HEK293 (cell line): ENCODE data around the gene MMP15.

Experiments
- CTCF ChIA-PET: fragments of 350-600 bp; formaldehyde crosslinking; extraction: SDS; loops from one replicate; lab custom pipeline; 2021; ENCODE audit warnings: antibody characterized with exemption; lab: Yijun Ruan, JAX
- POLR2A ChIA-PET: fragments of 300-600 bp; formaldehyde crosslinking; extraction: SDS; loops from one replicate; lab custom pipeline; 2020; ENCODE audit warnings: antibody characterized with exemption, inconsistent platforms; lab: Yijun Ruan, JAX
- H3K27ac ChIP-seq: fragments of 200-500 bp; sonication (Bioruptor generic); 2 replicates; pipeline ENCODE4 v1.5.1; 2014; ENCODE audit warnings: low read depth, low read length, control low read depth, inconsistent platforms; ENCODE audit errors: extremely low read depth
- H3K36me3 ChIP-seq, 2 experiments: fragments of 200-500 bp in 1 of 2; sonication (Bioruptor generic) in 1 of 2; 1 replicate in 1 of 2; 2 replicates in 1 of 2; pipeline ENCODE4 v1.5.1; 2014 to 2017; ENCODE audit warnings: inconsistent platforms in 2 of 2, low read length in 2 of 2; ENCODE audit not compliant: control insufficient read depth in 2 of 2, insufficient read depth in 1 of 2
- H3K4me1 ChIP-seq: fragments of 200-500 bp; sonication (Bioruptor generic); 2 replicates; pipeline ENCODE4 v1.5.1; 2014; ENCODE audit warnings: mild to moderate bottlenecking, low read length, inconsistent platforms; ENCODE audit not compliant: control insufficient read depth, insufficient read depth
- H3K4me3 ChIP-seq: 2 replicates; pipeline ENCODE4 v1.5.1; 2011; ENCODE audit warnings: low read depth, mild to moderate bottlenecking, control low read depth, low read length, moderate library complexity
- H3K9me3 ChIP-seq: fragments of 200-500 bp; sonication (Bioruptor generic); 2 replicates; pipeline ENCODE4 v1.5.1; 2014; ENCODE audit warnings: low read depth, low read length, inconsistent platforms; ENCODE audit not compliant: control insufficient read depth, insufficient read depth
- PRDM2 ChIP-seq: fragments of 450-650 bp; formaldehyde crosslinking; IDR thresholded peaks from 2 replicates; pipeline ENCODE4 v1.5.1; 2016; ENCODE audit warnings: missing biosample characterization, missing genetic modification characterization, borderline replicate concordance
- PRDM4 ChIP-seq: fragments of 450-650 bp; formaldehyde crosslinking; IDR thresholded peaks from 2 replicates; pipeline ENCODE4 v1.5.1; 2017; ENCODE audit warnings: missing biosample characterization, missing genetic modification characterization
- ZEB2 ChIP-seq: fragments of 450-650 bp; formaldehyde crosslinking; IDR thresholded peaks from 2 replicates; pipeline ENCODE4 v1.5.1; 2016; ENCODE audit warnings: missing biosample characterization, missing genetic modification characterization
- ZNF132 ChIP-seq: fragments of 450-650 bp; formaldehyde crosslinking; IDR thresholded peaks from 2 replicates; pipeline ENCODE4 v1.5.1; 2017; ENCODE audit warnings: missing biosample characterization, missing genetic modification characterization, borderline replicate concordance
- ZNF174 ChIP-seq: fragments of 450-650 bp; formaldehyde crosslinking; IDR thresholded peaks from 2 replicates; pipeline ENCODE4 v1.5.0; 2017; ENCODE audit warnings: missing biosample characterization, mild to moderate bottlenecking, missing genetic modification characterization
- ZNF280D ChIP-seq: fragments of 450-650 bp; formaldehyde crosslinking; IDR thresholded peaks from 2 replicates; pipeline ENCODE4 v1.5.1; 2016; ENCODE audit warnings: missing biosample characterization, missing genetic modification characterization
- ZNF311 ChIP-seq: fragments of 450-650 bp; formaldehyde crosslinking; IDR thresholded peaks from 2 replicates; pipeline ENCODE4 v1.5.1; 2017; ENCODE audit warnings: missing biosample characterization, missing genetic modification characterization, borderline replicate concordance
- ZNF433 ChIP-seq: fragments of 450-650 bp; formaldehyde crosslinking; IDR thresholded peaks from 2 replicates; pipeline ENCODE4 v1.5.1; 2016; ENCODE audit warnings: missing biosample characterization, missing genetic modification characterization, low read depth
- ZNF560 ChIP-seq: fragments of 450-650 bp; formaldehyde crosslinking; IDR thresholded peaks from 2 replicates; pipeline ENCODE4 v1.5.1; 2017; ENCODE audit warnings: missing biosample characterization, missing genetic modification characterization, borderline replicate concordance
- ZNF76 ChIP-seq: fragments of 450-650 bp; formaldehyde crosslinking; IDR thresholded peaks from 2 replicates; pipeline ENCODE4; 2016; ENCODE audit warnings: low read depth, missing biosample characterization, missing genetic modification characterization, borderline replicate concordance

MMP15 gene

GRCh38 chr16:57996406-57997175 lies 29.0 kb upstream of the MMP15 start (continued):
- TF ChIP-seq PRDM4 (no peak), ZEB2 (tag by site-specific recombination) (no peak)

GRCh38 chr16:57997176-57997527 lies 28.4 kb upstream of the MMP15 start:
- H3K4me1 ChIP-seq, result no peaks in the 10 kb centered on the region
- peaks cover 0 to 40% of the 10 kb centered on the region in 2 experiments; a peak in 1 of 3 replicates for H3K36me3 ChIP-seq
- H3K9me3 ChIP-seq, result no peaks in the 10 kb centered on the region
- H3K4me3 ChIP-seq, result no peak overlapping the region
- no peak for TF ChIP-seq ZNF76
- no peak for TF ChIP-seq ZEB2 (tag by site-specific recombination)
- TF ChIP-seq ZNF174 (tag by site-specific recombination), result no peak
- no peak for TF ChIP-seq ZNF132 (tag by site-specific recombination)
- TF ChIP-seq PRDM2, result no peak
- TF ChIP-seq ZNF560 (tag by site-specific recombination), result no peak
- TF ChIP-seq ZNF280D (tag by site-specific recombination), result no peak
- no peak for TF ChIP-seq ZNF311 (tag by site-specific recombination)
- TF ChIP-seq ZNF433, result no peak
- CTCF ChIA-PET, result no interaction called here
- POLR2A ChIA-PET, result no interaction called here
- no peak overlapping the region for H3K27ac ChIP-seq
